Spleen (tissue), 11 donors: ENCODE results near the gene PRDM16. TPM values are rescaled to one million over a fixed set of nuclear protein-coding genes. Genes with fewer than 3 reads are reported as not detected.

Experiments
- DNase-seq: peaks from one replicate; pipeline ENCODE4 v3.0.0-alpha.2; 2020
- H3K27ac ChIP-seq, 8 donors: fragments of 200-600 bp; sonication (generic) in 7 of 8; 1 replicate in 4 of 8; 2 replicates in 4 of 8; pipeline versions ENCODE4 v1.5.0 to v1.8.0; 2016 to 2021; ENCODE audit warnings: inconsistent platforms in 4 of 8, mild to moderate bottlenecking in 4 of 8, moderate library complexity in 1 of 8
- H3K27me3 ChIP-seq, 7 donors: fragments of 200-600 bp; sonication (generic) in 6 of 7; replicated peaks in 1 of 7; 1 replicate in 4 of 7; 2 replicates in 3 of 7; pipeline versions ENCODE4 v1.5.0 to v1.8.0; 2016 to 2021; ENCODE audit warnings: inconsistent platforms in 3 of 7, mild to moderate bottlenecking in 1 of 7
- H3K36me3 ChIP-seq, 6 donors: fragments of 200-600 bp; sonication (generic) in 5 of 6; 1 replicate in 4 of 6; 2 replicates in 2 of 6; pipeline versions ENCODE4 v1.5.0 to v1.8.0; 2016 to 2021; ENCODE audit warnings: inconsistent platforms in 2 of 6
- H3K4me1 ChIP-seq, 6 donors: fragments of 200-600 bp; sonication (generic) in 5 of 6; 1 replicate in 3 of 6; 2 replicates in 3 of 6; pipeline versions ENCODE4 v1.5.0 to v1.8.0; 2016 to 2021; ENCODE audit warnings: inconsistent platforms in 3 of 6
- H3K4me3 ChIP-seq, 8 donors: fragments of 200-600 bp; sonication (generic) in 7 of 8; 1 replicate in 4 of 8; 2 replicates in 4 of 8; pipeline versions ENCODE4 v1.5.0 to v1.8.0; 2016 to 2021; ENCODE audit warnings: inconsistent platforms in 4 of 8, mild to moderate bottlenecking in 4 of 8, moderate library complexity in 2 of 8
- H3K9me3 ChIP-seq, 8 donors: fragments of 200-600 bp; sonication (generic) in 7 of 8; 1 replicate in 4 of 8; 2 replicates in 4 of 8; pipeline versions ENCODE4 v1.5.0 to v1.8.0; 2016 to 2021; ENCODE audit warnings: inconsistent platforms in 4 of 8
- POLR2A ChIP-seq, 3 donors: fragments of 450-650 bp; IDR thresholded peaks; one replicate each; pipeline ENCODE4 v1.5.1; 2017; ENCODE audit warnings: antibody characterized with exemption in 3 of 3, mild to moderate bottlenecking in 1 of 3
- POLR2AphosphoS5 ChIP-seq, 3 donors: sonication (generic); formaldehyde crosslinking; IDR thresholded peaks; one replicate each; pipeline ENCODE4 v1.5.1; 2017; ENCODE audit warnings: antibody characterized with exemption in 3 of 3
- WGBS, 5 donors: extraction: QIAGEN DNeasy Blood & Tissue Kit in 3 of 5; methylation state at CpG; one replicate each; pipeline versions ENCODE4 v1.1.5 to v1.1.7; 2013 to 2018; 5-methylcytosine and 5-hydroxymethylcytosine counted together
- intact Hi-C: fragments of 100-400 bp; cut with DNase I; formaldehyde crosslinking; loops from one replicate; pipeline ENCODE4 v1.15.0; 2023; ENCODE audit warnings: low total_unique reads
- polyA plus RNA-seq, 3 donors: library from polyadenylated mRNA; stranded (reverse); fragments of 200-250 nt; gene quantifications; one replicate each; pipeline ENCODE4 v1.2.1, GENCODE V29; 2013
- total RNA-seq, 7 donors: library from RNA; depleted of rRNA in 3 of 7; stranded (reverse); fragments of >200 nt in 3 of 7; fragmentation: NEBNext Ultra II Directional in 4 of 7; extraction: Animal tissue kit (Norgen Biotek cat#: 25700) in 4 of 7; gene quantifications; one replicate each; pipeline versions ENCODE4 v1.1.0 to v1.2.1, GENCODE V29; 2016 to 2021
- TF ChIP-seq, protein P1 (sequence below), 11 experiments: fragments of 200-600 bp in 7 of 11; fragments of 450-650 bp in 4 of 11; sonication (generic) in 4 of 11; IDR thresholded peaks in 8 of 11; conservative IDR thresholded peaks in 3 of 11; 1 replicate in 7 of 11; 2 replicates in 4 of 11; pipeline versions ENCODE4 v1.4.0 to v1.8.0; 2016 to 2021; ENCODE audit warnings: antibody characterized with exemption in 11 of 11, inconsistent platforms in 4 of 11, mild to moderate bottlenecking in 1 of 11
- donor health status: healthy with polysubstance abuse.
- donor health status: DM: no; HTN: no; CAD: no; lungs with moderate emphysema.
- donor health status: DM: no; HTN: no; CAD: no.
- donor health status: Bipolar disorder and iron deficiency.
- donor health status: healthy.
- donor health status: DM: no; HTN: no; CAD: no.
- donor health status: DM: yes; HTN: yes; CAD: no.

The PRDM16 gene
- total and polyA plus RNA-seq, 10 donors: 0.43 to 3.2 (median 1.4) TPM

GRCh38 chr1:3444736-3445135 lies 375.7 kb downstream of the PRDM16 start:
- H3K4me1 ChIP-seq: no peaks in the 10 kb centered on the region
- no peaks in the 10 kb centered on the region for H3K36me3 ChIP-seq
- peaks cover 0 to 29% (median 22%) of the 10 kb centered on the region in 8 donors for H3K9me3 ChIP-seq
- WGBS, 5 donors: 63 to 78% (median 67%) methylated on average over 8 to 10 of the region's 10 CpGs
- H3K4me3 ChIP-seq: no peak overlapping the region
- H3K27ac ChIP-seq: no peak overlapping the region
- intact Hi-C loops: no loop called here
- TF ChIP-seq POLR2A (IDR thresholded peaks at IDR 0.05) (no peak), POLR2AphosphoS5 (IDR thresholded peaks at IDR 0.05) (no peak)
- TF ChIP-seq, protein P1, sequence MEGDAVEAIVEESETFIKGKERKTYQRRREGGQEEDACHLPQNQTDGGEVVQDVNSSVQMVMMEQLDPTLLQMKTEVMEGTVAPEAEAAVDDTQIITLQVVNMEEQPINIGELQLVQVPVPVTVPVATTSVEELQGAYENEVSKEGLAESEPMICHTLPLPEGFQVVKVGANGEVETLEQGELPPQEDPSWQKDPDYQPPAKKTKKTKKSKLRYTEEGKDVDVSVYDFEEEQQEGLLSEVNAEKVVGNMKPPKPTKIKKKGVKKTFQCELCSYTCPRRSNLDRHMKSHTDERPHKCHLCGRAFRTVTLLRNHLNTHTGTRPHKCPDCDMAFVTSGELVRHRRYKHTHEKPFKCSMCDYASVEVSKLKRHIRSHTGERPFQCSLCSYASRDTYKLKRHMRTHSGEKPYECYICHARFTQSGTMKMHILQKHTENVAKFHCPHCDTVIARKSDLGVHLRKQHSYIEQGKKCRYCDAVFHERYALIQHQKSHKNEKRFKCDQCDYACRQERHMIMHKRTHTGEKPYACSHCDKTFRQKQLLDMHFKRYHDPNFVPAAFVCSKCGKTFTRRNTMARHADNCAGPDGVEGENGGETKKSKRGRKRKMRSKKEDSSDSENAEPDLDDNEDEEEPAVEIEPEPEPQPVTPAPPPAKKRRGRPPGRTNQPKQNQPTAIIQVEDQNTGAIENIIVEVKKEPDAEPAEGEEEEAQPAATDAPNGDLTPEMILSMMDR (IDR thresholded peaks at IDR 0.05 in 8 of 11, conservative IDR thresholded peaks at IDR 0.05 in 3 of 11): no peak
- H3K27me3 ChIP-seq: peaks cover 0 to 58% (median 0%) of the 10 kb centered on the region in 7 donors
- DNase-seq: no peak

GRCh38 chr1:3450202-3450863 lies 381.3 kb downstream of the PRDM16 start:
- Histone ChIP-seq H3K4me1 (peaks cover 11 to 28% (median 23%) of the 10 kb centered on the region in 6 donors), H3K36me3 (no peaks in the 10 kb centered on the region), H3K27ac (no peak overlapping the region), H3K9me3 (peaks cover 0 to 26% (median 18%) of the 10 kb centered on the region in 8 donors), H3K27me3 (peaks cover 0 to 59% (median 25%) of the 10 kb centered on the region in 7 donors), H3K4me3 (no peak overlapping the region)
- DNase-seq: no peak
- 76 to 92% (median 84%) methylated on average over 9 of the region's 9 CpGs for WGBS, 5 donors
- intact Hi-C loops: loop anchor here (5.0 kb wide), 1 partner anchor 37 kb away; no protein-coding TSS in a partner anchor
- no peak for TF ChIP-seq POLR2A (IDR thresholded peaks at IDR 0.05)
- TF ChIP-seq, protein P1 (IDR thresholded peaks at IDR 0.05 in 8 of 11, conservative IDR thresholded peaks at IDR 0.05 in 3 of 11): no peak

- Histone ChIP-seq H3K27ac (no peak overlapping the region), H3K27me3 (peaks cover 0 to 65% (median 25%) of the 10 kb centered on the region in 7 donors), H3K4me1 (peaks cover 11 to 30% (median 25%) of the 10 kb centered on the region in 6 donors), H3K36me3 (no peaks in the 10 kb centered on the region), H3K9me3 (peaks cover 0 to 20% (median 11%) of the 10 kb centered on the region in 8 donors), H3K4me3 (no peak overlapping the region)
- 57 to 71% (median 62%) methylated on average over 12 of the region's 12 CpGs for WGBS, 5 donors
- TF ChIP-seq POLR2A (IDR thresholded peaks at IDR 0.05) (no peak), POLR2AphosphoS5 (IDR thresholded peaks at IDR 0.05) (no peak)
- TF ChIP-seq, protein P1 (IDR thresholded peaks at IDR 0.05 in 8 of 11, conservative IDR thresholded peaks at IDR 0.05 in 3 of 11): no peak
- DNase-seq: no peak
- intact Hi-C loops: loop anchor here (5.0 kb wide), 1 partner anchor 36 kb away; no protein-coding TSS in a partner anchor
Observed at GRCh38 chr1:3450983-3451382, 382.0 kb downstream of the PRDM16 start.
